GM23248 (cell line): ENCODE data around the gene PRPS2. TPM values are rescaled to one million over a fixed set of nuclear protein-coding genes. Genes with fewer than 3 reads are reported as not detected.

Experiments used
- DNase-seq: peaks from one replicate; pipeline ENCODE4 v3.0.0-alpha.2; 2015
- H2AFZ ChIP-seq: fragments of 200-600 bp; sonication (generic); 2 replicates; pipeline ENCODE4 v1.6.1; 2016; ENCODE audit warnings: antibody characterized with exemption
- H3F3A ChIP-seq: fragments of 200-600 bp; sonication (generic); 2 replicates; pipeline ENCODE4 v1.6.1; 2016; ENCODE audit warnings: mild to moderate bottlenecking, antibody characterized with exemption, mixed run types; ENCODE audit not compliant: insufficient read depth
- H3K27ac ChIP-seq: fragments of 200-600 bp; sonication (generic); 2 replicates; pipeline ENCODE4 v1.5.1; 2016; ENCODE audit warnings: mild to moderate bottlenecking
- H3K27me3 ChIP-seq: fragments of 200-600 bp; sonication (generic); replicated peaks from 2 replicates; pipeline ENCODE4 v1.6.1; 2016; ENCODE audit warnings: mild to moderate bottlenecking; ENCODE audit not compliant: insufficient read depth
- H3K36me3 ChIP-seq: fragments of 200-600 bp; sonication (generic); 2 replicates; pipeline ENCODE4 v1.6.1; 2016; ENCODE audit warnings: low read depth, mild to moderate bottlenecking
- H3K4me1 ChIP-seq: fragments of 200-600 bp; sonication (generic); 2 replicates; pipeline ENCODE4 v1.6.1; 2016; ENCODE audit warnings: mild to moderate bottlenecking; ENCODE audit not compliant: insufficient read depth
- H3K4me2 ChIP-seq: fragments of 200-600 bp; sonication (generic); one replicate; pipeline ENCODE4 v1.6.1; 2016; ENCODE audit warnings: mild to moderate bottlenecking; ENCODE audit not compliant: unreplicated experiment
- H3K4me3 ChIP-seq: fragments of 200-600 bp; sonication (generic); 2 replicates; pipeline ENCODE4 v1.5.1; 2016; ENCODE audit warnings: mild to moderate bottlenecking
- H3K79me2 ChIP-seq: fragments of 200-600 bp; sonication (generic); 2 replicates; pipeline ENCODE4 v1.6.1; 2016; ENCODE audit warnings: mild to moderate bottlenecking; ENCODE audit not compliant: insufficient read depth
- H3K9ac ChIP-seq: fragments of 200-600 bp; sonication (generic); 2 replicates; pipeline ENCODE4 v1.6.1; 2016; ENCODE audit warnings: mild to moderate bottlenecking
- H3K9me2 ChIP-seq: fragments of 200-600 bp; sonication (generic); 2 replicates; pipeline ENCODE4 v1.6.1; 2016; ENCODE audit warnings: mixed run types, mild to moderate bottlenecking, moderate library complexity; ENCODE audit not compliant: insufficient read depth
- H3K9me3 ChIP-seq: fragments of 200-600 bp; sonication (generic); one replicate; pipeline ENCODE4 v1.6.1; 2017; ENCODE audit warnings: low read depth
- H4K20me1 ChIP-seq: fragments of 200-600 bp; sonication (generic); 2 replicates; pipeline ENCODE4 v1.6.0; 2016; ENCODE audit not compliant: insufficient read depth
- EZH2 ChIP-seq: fragments of 200-600 bp; sonication (generic); IDR thresholded peaks from 2 replicates; pipeline ENCODE4 v1.6.1; 2018; ENCODE audit warnings: antibody characterized with exemption, mild to moderate bottlenecking; ENCODE audit not compliant: insufficient read depth, poor library complexity, severe bottlenecking
- EZH2phosphoT487 ChIP-seq: fragments of 200-600 bp; sonication (generic); IDR thresholded peaks from 2 replicates; pipeline ENCODE4 v1.6.1; 2018; ENCODE audit warnings: antibody characterized with exemption, moderate library complexity, mild to moderate bottlenecking, low read depth; ENCODE audit not compliant: insufficient read depth
- WGBS, 2 experiments: methylation state at CpG; one replicate each; pipeline ENCODE4 v1.1.6; 2015 to 2017; ENCODE audit warnings: low lambda C conversion rate in 2 of 2, low coverage in 1 of 2; ENCODE audit errors: missing lambda C conversion rate in 2 of 2; 5-methylcytosine and 5-hydroxymethylcytosine counted together
- in situ Hi-C: fragments of 300-500 bp; cut with MboI; formaldehyde crosslinking; loops from 2 replicates; pipeline ENCODE4 v1.15.0; 2020
- polyA plus RNA-seq: library from polyadenylated mRNA; unstranded; fragments of >200 nt; fragmentation: Nextera tagmentation; extraction: Ambion mirVana; gene quantifications from 2 replicates; pipeline ENCODE4 v1.2.1, GENCODE V29; 2016
- total RNA-seq: library from RNA; depleted of rRNA; stranded (reverse); fragments of >200 nt; shearing (Covaris generic); gene quantifications from 2 replicates; pipeline ENCODE4 v1.2.3, GENCODE V29; 2014

PRPS2 gene
- total and polyA plus RNA-seq, 2 experiments from 2014 or later = 20.6 to 22.5 TPM

- Histone ChIP-seq H3K27ac (no peak overlapping the region), H2AFZ (peak overlapping the region; percentile 38; the same call in 1 of the 2 replicates), H3K4me2 (peak overlapping the region; percentile 28), H3K4me3 (no peak overlapping the region), H3F3A (no peaks in the 10 kb centered on the region), H3K9me2 (no peaks in the 10 kb centered on the region), H3K9me3 (no peaks in the 10 kb centered on the region), H3K4me1 (no peaks in the 10 kb centered on the region), H3K36me3 (no peaks in the 10 kb centered on the region), H3K27me3 (no peaks in the 10 kb centered on the region), H3K79me2 (no peaks in the 10 kb centered on the region), H3K9ac (no peak overlapping the region), H4K20me1 (no peaks in the 10 kb centered on the region)
- WGBS, 2 experiments = 17 to 26% methylated on average over 15 to 21 of the region's 22 CpGs
- DNase-seq = peak; percentile 72
- in situ Hi-C loops = no loop called here
- no peak for TF ChIP-seq EZH2
- no peak for TF ChIP-seq EZH2phosphoT487
Measured at GRCh38 chrX:12771445-12772069, 19.7 kb upstream of the PRPS2 start.

GRCh38 chrX:12777670-12778069 is 13.5 kb upstream of the PRPS2 start:
- Histone ChIP-seq H3K27me3 (no peaks in the 10 kb centered on the region), H3K9ac (no peak overlapping the region), H3K4me2 (no peak overlapping the region), H2AFZ (no peak overlapping the region), H3K27ac (no peak overlapping the region), H3K4me1 (no peaks in the 10 kb centered on the region), H3F3A (no peaks in the 10 kb centered on the region), H3K79me2 (no peaks in the 10 kb centered on the region), H3K9me2 (no peaks in the 10 kb centered on the region), H3K36me3 (no peaks in the 10 kb centered on the region), H3K4me3 (no peak overlapping the region), H3K9me3 (no peaks in the 10 kb centered on the region), H4K20me1 (no peaks in the 10 kb centered on the region)
- peak; percentile 1 for DNase-seq
- in situ Hi-C loops = no loop called here
- no peak for TF ChIP-seq EZH2phosphoT487
- no peak for TF ChIP-seq EZH2

GRCh38 chrX:12779534-12779933 is 11.7 kb upstream of the PRPS2 start:
- Histone ChIP-seq H3F3A (no peaks in the 10 kb centered on the region), H4K20me1 (no peaks in the 10 kb centered on the region), H3K79me2 (no peaks in the 10 kb centered on the region), H3K27me3 (no peaks in the 10 kb centered on the region), H2AFZ (no peak overlapping the region), H3K27ac (no peak overlapping the region), H3K9ac (no peak overlapping the region), H3K4me2 (no peak overlapping the region), H3K9me3 (no peaks in the 10 kb centered on the region), H3K4me1 (no peaks in the 10 kb centered on the region), H3K36me3 (no peaks in the 10 kb centered on the region), H3K9me2 (no peaks in the 10 kb centered on the region), H3K4me3 (no peak overlapping the region)
- no peak for TF ChIP-seq EZH2
- no peak for TF ChIP-seq EZH2phosphoT487
- no peak for DNase-seq
- in situ Hi-C loops = no loop called here
- 55 to 81% methylated on average over 4 of the region's 4 CpGs for WGBS, 2 experiments

GRCh38 chrX:12788645-12789044 is 2.6 kb upstream of the PRPS2 start:
- in situ Hi-C loops = no loop called here
- H3K4me2 ChIP-seq = no peak overlapping the region
- TF ChIP-seq EZH2phosphoT487 (no peak), EZH2 (no peak)
- no peaks in the 10 kb centered on the region for H3K27me3 ChIP-seq
- H3K4me3 ChIP-seq = no peak overlapping the region
- no peak for DNase-seq
- no peak overlapping the region for H3K27ac ChIP-seq
- no peaks in the 10 kb centered on the region for H3F3A ChIP-seq
- H3K4me1 ChIP-seq = no peaks in the 10 kb centered on the region
- H3K9me2 ChIP-seq = no peaks in the 10 kb centered on the region
- H4K20me1 ChIP-seq = no peaks in the 10 kb centered on the region
- no peaks in the 10 kb centered on the region for H3K9me3 ChIP-seq
- H3K79me2 ChIP-seq = no peaks in the 10 kb centered on the region
- H3K36me3 ChIP-seq = no peaks in the 10 kb centered on the region
- no peak overlapping the region for H2AFZ ChIP-seq
- 82 to 100% methylated on average over 1 of the region's 1 CpG for WGBS, 2 experiments
- H3K9ac ChIP-seq = no peak overlapping the region

GRCh38 chrX:12789976-12790375 is 1.2 kb upstream of the PRPS2 start:
- Histone ChIP-seq H2AFZ (no peak overlapping the region), H3K9me3 (no peaks in the 10 kb centered on the region), H3K9me2 (no peaks in the 10 kb centered on the region), H3K9ac (no peak overlapping the region), H3K4me3 (no peak overlapping the region), H4K20me1 (no peaks in the 10 kb centered on the region), H3K36me3 (no peaks in the 10 kb centered on the region), H3F3A (no peaks in the 10 kb centered on the region), H3K79me2 (no peaks in the 10 kb centered on the region), H3K27ac (no peak overlapping the region), H3K4me1 (no peaks in the 10 kb centered on the region), H3K4me2 (no peak overlapping the region), H3K27me3 (no peaks in the 10 kb centered on the region)
- WGBS, 2 experiments = 92 to 97% methylated on average over 4 of the region's 4 CpGs
- in situ Hi-C loops = no loop called here
- TF ChIP-seq EZH2phosphoT487 = no peak
- TF ChIP-seq EZH2 = no peak
- DNase-seq = no peak
